Neural crest cell (in vitro differentiated cells): ENCODE measurements around the gene AKR1D1. TPM values are rescaled to one million over a fixed set of nuclear protein-coding genes. Genes with fewer than 3 reads are reported as not detected.

Experiments
- DNase-seq: peaks from one replicate; pipeline ENCODE4 v3.0.0; 2021; ENCODE audit warnings: low read depth, mixed read lengths, low spot score
- H3K27ac Mint-ChIP-seq: one replicate; pipeline ENCODE4 v1.8.0; 2021; ENCODE audit warnings: mild to moderate bottlenecking, mixed read lengths; ENCODE audit not compliant: unreplicated experiment
- H3K27me3 Mint-ChIP-seq: 2 replicates; pipeline ENCODE4 v1.8.0; 2021; ENCODE audit warnings: low read depth, mild to moderate bottlenecking, mixed read lengths
- H3K36me3 Mint-ChIP-seq: 2 replicates; pipeline ENCODE4 v1.8.0; 2021; ENCODE audit warnings: low read depth, mild to moderate bottlenecking, mixed read lengths
- H3K4me1 Mint-ChIP-seq: 2 replicates; pipeline ENCODE4 v1.8.0; 2021; ENCODE audit warnings: mixed read lengths
- H3K4me3 Mint-ChIP-seq: one replicate; pipeline ENCODE4 v1.8.0; 2021; ENCODE audit warnings: mild to moderate bottlenecking, mixed read lengths
- H3K9me3 Mint-ChIP-seq: 2 replicates; pipeline ENCODE4 v1.8.0; 2021; ENCODE audit warnings: mixed read lengths
- total RNA-seq: library from RNA; stranded (reverse); gene quantifications from 2 replicates; pipeline ENCODE4 v1.2.1, GENCODE V29; 2021
- TF ChIP-seq, protein P1 (sequence below): fragments of 200-600 bp; sonication (generic); conservative IDR thresholded peaks from 2 replicates; pipeline ENCODE4 v1.5.0; 2021; ENCODE audit warnings: antibody characterized with exemption, mild to moderate bottlenecking

AKR1D1 gene
- total RNA-seq, 1 donor from 2014 or later, result not detected

GRCh38 chr7:138120140-138120827 is 44.0 kb downstream of the AKR1D1 start:
- Mint-ChIP-seq H3K27ac (no peak overlapping the region), H3K4me1 (peaks cover 6% of the 10 kb centered on the region), H3K27me3 (no peaks in the 10 kb centered on the region), H3K4me3 (no peak overlapping the region), H3K36me3 (no peaks in the 10 kb centered on the region), H3K9me3 (no peaks in the 10 kb centered on the region)
- TF ChIP-seq, protein P1, sequence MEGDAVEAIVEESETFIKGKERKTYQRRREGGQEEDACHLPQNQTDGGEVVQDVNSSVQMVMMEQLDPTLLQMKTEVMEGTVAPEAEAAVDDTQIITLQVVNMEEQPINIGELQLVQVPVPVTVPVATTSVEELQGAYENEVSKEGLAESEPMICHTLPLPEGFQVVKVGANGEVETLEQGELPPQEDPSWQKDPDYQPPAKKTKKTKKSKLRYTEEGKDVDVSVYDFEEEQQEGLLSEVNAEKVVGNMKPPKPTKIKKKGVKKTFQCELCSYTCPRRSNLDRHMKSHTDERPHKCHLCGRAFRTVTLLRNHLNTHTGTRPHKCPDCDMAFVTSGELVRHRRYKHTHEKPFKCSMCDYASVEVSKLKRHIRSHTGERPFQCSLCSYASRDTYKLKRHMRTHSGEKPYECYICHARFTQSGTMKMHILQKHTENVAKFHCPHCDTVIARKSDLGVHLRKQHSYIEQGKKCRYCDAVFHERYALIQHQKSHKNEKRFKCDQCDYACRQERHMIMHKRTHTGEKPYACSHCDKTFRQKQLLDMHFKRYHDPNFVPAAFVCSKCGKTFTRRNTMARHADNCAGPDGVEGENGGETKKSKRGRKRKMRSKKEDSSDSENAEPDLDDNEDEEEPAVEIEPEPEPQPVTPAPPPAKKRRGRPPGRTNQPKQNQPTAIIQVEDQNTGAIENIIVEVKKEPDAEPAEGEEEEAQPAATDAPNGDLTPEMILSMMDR, result no peak
- no peak for DNase-seq

DNA sequence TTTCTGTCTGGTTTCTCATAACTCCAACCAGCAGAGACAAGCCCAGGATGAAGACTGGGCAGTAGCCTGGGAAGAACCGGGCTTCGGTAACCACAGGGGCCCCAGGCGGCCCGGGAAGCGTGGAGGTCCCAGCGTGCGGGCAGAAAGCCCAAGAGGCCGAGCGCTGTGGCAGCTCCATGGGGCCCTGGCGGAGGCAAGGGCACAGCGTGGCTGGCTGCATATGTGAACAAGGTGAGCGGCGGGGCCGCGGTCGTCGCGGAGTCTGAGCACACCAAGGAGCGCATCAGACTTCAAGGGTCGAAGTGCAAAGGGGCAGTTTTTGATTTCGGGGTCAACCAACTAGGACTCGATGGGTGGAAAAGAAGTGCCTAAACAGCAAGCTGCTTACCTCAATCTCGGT is 45.9 kb downstream of the AKR1D1 start:
- DNase-seq, result no peak

GRCh38 chr7:138125119-138125518 is 48.9 kb downstream of the AKR1D1 start:
- no peaks in the 10 kb centered on the region for H3K27me3 Mint-ChIP-seq
- H3K4me1 Mint-ChIP-seq, result peaks cover 11% of the 10 kb centered on the region
- H3K4me3 Mint-ChIP-seq, result no peak overlapping the region
- no peak for DNase-seq
- H3K27ac Mint-ChIP-seq, result no peak overlapping the region
- H3K9me3 Mint-ChIP-seq, result peaks cover 3% of the 10 kb centered on the region
- TF ChIP-seq, protein P1, result no peak
- no peaks in the 10 kb centered on the region for H3K36me3 Mint-ChIP-seq

More for the DNA sequence above, 45.9 kb downstream of the AKR1D1 start:
- H3K27me3 Mint-ChIP-seq, result no peaks in the 10 kb centered on the region
- no peak overlapping the region for H3K4me3 Mint-ChIP-seq
- TF ChIP-seq, protein P1, result no peak
- no peak overlapping the region for H3K27ac Mint-ChIP-seq
- H3K4me1 Mint-ChIP-seq, result peaks cover 11% of the 10 kb centered on the region
- H3K9me3 Mint-ChIP-seq, result no peaks in the 10 kb centered on the region
- H3K36me3 Mint-ChIP-seq, result no peaks in the 10 kb centered on the region

- Mint-ChIP-seq H3K4me3 (no peak overlapping the region), H3K27ac (no peak overlapping the region)
Measured at GRCh38 chr7:138125598-138126111, 49.4 kb downstream of the AKR1D1 start.

DNA sequence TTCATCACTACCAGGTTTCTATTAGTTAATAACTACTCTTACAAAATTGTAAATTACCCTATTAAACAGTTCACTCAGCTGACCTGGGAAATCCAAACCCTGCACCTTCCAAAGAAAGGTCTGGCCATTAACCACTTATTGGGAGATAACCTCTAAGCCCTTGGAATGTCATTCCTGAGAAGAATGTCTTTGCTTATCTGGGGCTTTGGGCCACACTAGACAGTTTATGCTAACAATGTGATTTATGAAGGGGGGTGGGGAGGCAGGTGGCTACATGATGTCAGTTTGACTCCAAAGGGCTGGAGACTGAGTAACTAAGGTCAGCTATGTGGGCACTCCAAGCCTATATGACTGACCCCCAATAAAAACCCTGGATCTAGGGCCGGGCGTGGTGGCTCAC is 50.7 kb downstream of the AKR1D1 start:
- Mint-ChIP-seq H3K4me3 (no peak overlapping the region), H3K4me1 (peaks cover 11% of the 10 kb centered on the region), H3K27me3 (no peaks in the 10 kb centered on the region), H3K9me3 (peaks cover 6% of the 10 kb centered on the region), H3K27ac (no peak overlapping the region), H3K36me3 (no peaks in the 10 kb centered on the region)
- TF ChIP-seq, protein P1, result no peak
- DNase-seq, result no peak

More at GRCh38 chr7:138125598-138126111, 49.4 kb downstream of the AKR1D1 start:
- TF ChIP-seq, protein P1, result no peak
- Mint-ChIP-seq H3K4me1 (peaks cover 11% of the 10 kb centered on the region), H3K27me3 (no peaks in the 10 kb centered on the region), H3K36me3 (no peaks in the 10 kb centered on the region), H3K9me3 (peaks cover 6% of the 10 kb centered on the region)
- DNase-seq, result no peak
